Smooth muscle cell (in vitro differentiated cells): ENCODE data around the gene MCOLN3. TPM values are rescaled to one million over a fixed set of nuclear protein-coding genes. Genes with fewer than 3 reads are reported as not detected.
"Not testable (repeated sequence)": the region's sequence is repeated elsewhere in the genome, so short reads cannot be mapped to it uniquely, and the experiment has no call there.

Experiments
- DNase-seq: peaks from one replicate; lab custom pipeline; 2025; ENCODE audit not compliant: unreplicated experiment; lab: John Stamatoyannopoulos, UW
- H2AFZ ChIP-seq: fragments of 200-600 bp; sonication (generic); 2 replicates; pipeline ENCODE4 v1.6.0; 2016; ENCODE audit warnings: antibody characterized with exemption, low read depth, mild to moderate bottlenecking
- H3F3A ChIP-seq: fragments of 200-600 bp; sonication (generic); 2 replicates; pipeline ENCODE4 v1.6.0; 2017; ENCODE audit warnings: antibody characterized with exemption, low read depth
- H3K27ac ChIP-seq: fragments of 200-600 bp; sonication (generic); 2 replicates; pipeline ENCODE4 v1.5.1; 2016; ENCODE audit warnings: low read depth, mild to moderate bottlenecking
- H3K27me3 ChIP-seq: fragments of 200-600 bp; sonication (generic); 2 replicates; pipeline ENCODE4 v1.6.1; 2016; ENCODE audit warnings: low read depth, mild to moderate bottlenecking
- H3K36me3 ChIP-seq: fragments of 200-600 bp; sonication (generic); 2 replicates; pipeline ENCODE4 v1.5.1; 2016; ENCODE audit warnings: low read depth
- H3K4me1 ChIP-seq: fragments of 200-600 bp; sonication (generic); 2 replicates; pipeline ENCODE4 v1.5.1; 2016; ENCODE audit warnings: low read depth
- H3K4me2 ChIP-seq: fragments of 200-600 bp; sonication (generic); 2 replicates; pipeline ENCODE4 v1.6.0; 2016; ENCODE audit warnings: mild to moderate bottlenecking
- H3K4me3 ChIP-seq: fragments of 200-600 bp; sonication (generic); 2 replicates; pipeline ENCODE4 v1.5.1; 2016; ENCODE audit warnings: mild to moderate bottlenecking
- H3K79me2 ChIP-seq: fragments of 200-600 bp; sonication (generic); 2 replicates; pipeline ENCODE4 v1.6.0; 2016; ENCODE audit warnings: low read depth, mild to moderate bottlenecking
- H3K9ac ChIP-seq: fragments of 200-600 bp; sonication (generic); 2 replicates; pipeline ENCODE4 v1.6.0; 2016; ENCODE audit warnings: low read depth
- H3K9me3 ChIP-seq: fragments of 200-600 bp; sonication (generic); replicated peaks from 2 replicates; pipeline ENCODE4 v1.5.1; 2016; ENCODE audit warnings: low read depth
- H4K20me1 ChIP-seq: fragments of 200-600 bp; sonication (generic); 2 replicates; pipeline ENCODE4 v1.6.0; 2016; ENCODE audit warnings: low read depth
- CTCF ChIP-seq: fragments of 200-600 bp; sonication (generic); IDR thresholded peaks from 2 replicates; pipeline ENCODE4 v1.5.1; 2017; ENCODE audit warnings: borderline replicate concordance, mild to moderate bottlenecking, antibody characterized with exemption; ENCODE audit not compliant: insufficient read depth, poor library complexity, severe bottlenecking
- WGBS: methylation state at CpG from one replicate; pipeline ENCODE4 v1.1.7; 2016; ENCODE audit warnings: low lambda C conversion rate; 5-methylcytosine and 5-hydroxymethylcytosine counted together
- polyA plus RNA-seq: library from polyadenylated mRNA; unstranded; fragments of >200 nt; fragmentation: Nextera tagmentation; extraction: Ambion mirVana; gene quantifications from 2 replicates; pipeline ENCODE4 v1.2.1, GENCODE V29; 2016
- total RNA-seq: library from RNA; depleted of rRNA; stranded (reverse); fragments of >200 nt; gene quantifications from 2 replicates; pipeline ENCODE4 v1.2.3, GENCODE V29; 2014

The MCOLN3 gene
- total and polyA plus RNA-seq, 2 experiments from 2014 or later = 0.50 to 1.7 TPM

- no peak for TF ChIP-seq CTCF
- no peak overlapping the region for H3K9ac ChIP-seq
- no peaks in the 10 kb centered on the region for H3K79me2 ChIP-seq
- no peaks in the 10 kb centered on the region for H4K20me1 ChIP-seq
- H3K36me3 ChIP-seq = no peaks in the 10 kb centered on the region
- no peaks in the 10 kb centered on the region for H3F3A ChIP-seq
- H2AFZ ChIP-seq = no peak overlapping the region
- H3K4me1 ChIP-seq = no peaks in the 10 kb centered on the region
- WGBS = 73% methylated on average over 8 of the region's 8 CpGs
- no peak overlapping the region for H3K4me2 ChIP-seq
- no peak overlapping the region for H3K27ac ChIP-seq
- H3K27me3 ChIP-seq = peaks cover 20% of the 10 kb centered on the region
- no peak for DNase-seq
- no peaks in the 10 kb centered on the region for H3K9me3 ChIP-seq
- H3K4me3 ChIP-seq = no peak overlapping the region
Observed at GRCh38 chr1:84991097-84991920, 57.0 kb downstream of the MCOLN3 start.

- no peak overlapping the region for H3K27ac ChIP-seq
- H3K4me1 ChIP-seq = no peaks in the 10 kb centered on the region
- no peaks in the 10 kb centered on the region for H3K79me2 ChIP-seq
- H3K4me2 ChIP-seq = no peak overlapping the region
- H3K9ac ChIP-seq = no peak overlapping the region
- H3K27me3 ChIP-seq = no peaks in the 10 kb centered on the region
- 81% methylated on average over 2 of the region's 2 CpGs for WGBS
- TF ChIP-seq CTCF = no peak
- no peak for DNase-seq
- no peak overlapping the region for H2AFZ ChIP-seq
- H3K36me3 ChIP-seq = no peaks in the 10 kb centered on the region
- no peaks in the 10 kb centered on the region for H3K9me3 ChIP-seq
- H3F3A ChIP-seq = no peaks in the 10 kb centered on the region
- H3K4me3 ChIP-seq = no peak overlapping the region
- H4K20me1 ChIP-seq = no peaks in the 10 kb centered on the region
Observed at GRCh38 chr1:84988588-84988987, 59.7 kb downstream of the MCOLN3 start.

DNA sequence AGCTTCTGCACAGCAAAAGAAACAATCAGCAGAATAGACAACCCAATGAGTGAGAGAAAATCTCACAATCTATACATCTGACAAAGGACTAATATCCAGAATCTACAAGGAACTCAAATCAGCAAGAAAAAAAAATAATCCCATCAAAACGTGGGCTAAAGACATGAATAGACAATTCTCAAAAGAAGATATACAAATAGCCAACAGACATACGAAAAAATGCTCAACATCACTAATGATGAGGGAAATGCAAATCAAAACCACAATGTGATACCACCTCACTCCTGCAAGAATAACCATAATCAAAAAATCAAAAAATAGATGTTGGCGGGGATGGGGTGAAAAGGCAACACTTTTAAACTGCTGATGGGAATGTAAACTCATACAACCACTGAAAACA lies 61.7 kb downstream of the MCOLN3 start:
- WGBS = 82% methylated on average over 3 of the region's 3 CpGs
- not testable (repeated sequence) for H3K4me1 ChIP-seq, H3K27me3 ChIP-seq, H3F3A ChIP-seq, DNase-seq, H3K4me3 ChIP-seq, H2AFZ ChIP-seq, H3K79me2 ChIP-seq, H4K20me1 ChIP-seq, H3K9me3 ChIP-seq, H3K9ac ChIP-seq, H3K27ac ChIP-seq, H3K4me2 ChIP-seq, H3K36me3 ChIP-seq

DNA sequence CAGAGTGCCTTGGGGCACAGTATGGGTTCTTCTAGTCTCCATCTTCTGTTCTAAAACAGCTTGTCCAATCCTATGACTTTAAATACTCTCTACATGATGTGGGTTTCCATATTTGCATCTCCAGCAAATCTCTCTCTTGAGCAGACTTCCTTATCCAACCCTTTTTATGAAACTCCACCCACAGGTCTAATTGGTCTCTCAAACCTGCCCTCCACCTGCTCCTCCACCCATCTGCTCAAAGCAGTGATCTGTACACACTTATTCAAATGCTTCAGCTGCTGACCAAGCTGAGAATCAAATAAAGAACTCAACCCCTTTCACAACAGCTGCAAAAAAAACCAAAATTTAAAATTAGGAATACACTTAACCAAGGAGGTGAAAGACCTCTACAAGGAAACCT lies 62.9 kb downstream of the MCOLN3 start:
- H3K27ac ChIP-seq = no peak overlapping the region
- no peaks in the 10 kb centered on the region for H3K36me3 ChIP-seq
- TF ChIP-seq CTCF = no peak

More for the DNA sequence above, 62.9 kb downstream of the MCOLN3 start:
- DNase-seq = no peak
- Histone ChIP-seq H3K4me2 (no peak overlapping the region), H4K20me1 (no peaks in the 10 kb centered on the region), H3K9ac (no peak overlapping the region), H3K4me1 (no peaks in the 10 kb centered on the region), H3K27me3 (no peaks in the 10 kb centered on the region), H3K9me3 (no peaks in the 10 kb centered on the region), H3F3A (no peaks in the 10 kb centered on the region), H3K79me2 (no peaks in the 10 kb centered on the region), H2AFZ (no peak overlapping the region), H3K4me3 (no peak overlapping the region)
